GM21447 (cell line): ENCODE measurements around the gene ATP6AP1.

Source experiments
- ATAC-seq: cut with Tn5 transposase; IDR thresholded peaks from one replicate; pipeline ENCODE4 v1.9.1; 2021; ENCODE audit not compliant: unreplicated experiment

ATP6AP1 gene

DNA sequence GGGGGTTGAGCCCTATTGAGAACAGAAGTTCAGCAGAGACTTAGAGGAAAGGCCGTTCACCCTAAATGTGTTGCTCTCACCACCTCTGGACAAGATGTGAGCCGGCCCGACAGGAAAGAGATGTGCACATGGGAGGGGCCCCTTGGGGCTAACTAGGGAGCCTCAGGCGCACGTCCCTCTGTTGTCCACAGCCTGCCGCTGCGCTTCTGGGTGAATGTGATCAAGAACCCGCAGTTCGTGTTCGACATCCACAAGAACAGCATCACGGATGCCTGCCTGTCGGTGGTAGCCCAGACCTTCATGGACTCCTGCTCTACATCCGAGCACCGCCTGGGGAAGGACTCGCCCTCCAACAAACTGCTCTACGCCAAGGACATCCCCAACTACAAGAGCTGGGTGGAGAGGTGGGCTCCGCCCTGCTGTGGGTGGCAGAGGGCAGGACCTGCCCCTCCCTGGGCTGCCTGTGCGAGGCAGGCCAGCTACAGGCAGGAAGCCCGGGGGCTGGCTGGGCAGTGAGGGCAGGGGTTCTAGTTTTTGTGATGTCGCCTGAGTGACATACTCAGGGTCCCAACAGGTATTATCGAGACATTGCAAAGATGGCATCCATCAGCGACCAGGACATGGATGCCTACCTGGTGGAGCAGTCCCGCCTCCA, 42.6 kb downstream of the ATP6AP1 start:
- no peak for ATAC-seq

DNA sequence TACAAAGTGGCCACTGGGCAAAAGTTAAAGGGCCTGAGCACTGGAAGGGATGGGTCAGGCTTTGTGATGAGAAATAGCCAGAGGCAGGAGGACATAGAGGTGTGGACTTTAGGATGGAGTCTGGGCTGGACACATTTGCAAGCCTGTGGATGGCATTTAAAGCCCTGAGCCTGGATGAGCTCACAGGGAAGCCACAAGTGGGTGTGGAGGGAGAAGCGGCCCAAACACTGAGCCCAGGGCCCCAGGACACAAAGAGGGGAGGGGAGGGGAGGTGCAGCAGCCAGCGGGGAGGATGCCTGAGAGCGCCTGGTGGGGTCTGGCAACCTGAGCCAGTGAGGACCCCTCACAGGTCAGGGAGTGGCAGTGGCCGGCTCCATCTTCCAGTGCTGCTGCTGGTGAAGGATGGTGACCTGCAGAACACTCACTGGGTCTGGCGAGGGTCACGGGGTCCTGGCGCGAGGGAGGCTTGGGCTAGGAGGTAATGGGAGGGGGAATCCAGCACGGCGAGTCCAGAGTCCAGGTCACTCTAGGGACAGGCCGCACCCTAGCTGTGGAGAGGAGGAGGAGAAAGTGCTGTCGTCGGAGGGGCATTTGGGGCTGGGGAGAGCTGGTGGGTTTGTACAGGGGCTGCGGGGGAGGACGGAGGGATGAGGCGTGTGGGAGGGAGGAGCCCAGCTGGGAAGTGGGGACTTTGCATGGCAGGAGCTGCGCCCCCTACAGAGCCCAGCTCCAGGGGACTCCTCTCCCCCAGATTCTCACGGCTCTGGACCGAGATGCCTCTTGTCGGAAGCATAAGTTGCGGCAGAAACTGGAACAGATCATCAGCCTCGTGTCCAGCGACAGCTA, 43.6 kb downstream of the ATP6AP1 start:
- no peak for ATAC-seq

DNA sequence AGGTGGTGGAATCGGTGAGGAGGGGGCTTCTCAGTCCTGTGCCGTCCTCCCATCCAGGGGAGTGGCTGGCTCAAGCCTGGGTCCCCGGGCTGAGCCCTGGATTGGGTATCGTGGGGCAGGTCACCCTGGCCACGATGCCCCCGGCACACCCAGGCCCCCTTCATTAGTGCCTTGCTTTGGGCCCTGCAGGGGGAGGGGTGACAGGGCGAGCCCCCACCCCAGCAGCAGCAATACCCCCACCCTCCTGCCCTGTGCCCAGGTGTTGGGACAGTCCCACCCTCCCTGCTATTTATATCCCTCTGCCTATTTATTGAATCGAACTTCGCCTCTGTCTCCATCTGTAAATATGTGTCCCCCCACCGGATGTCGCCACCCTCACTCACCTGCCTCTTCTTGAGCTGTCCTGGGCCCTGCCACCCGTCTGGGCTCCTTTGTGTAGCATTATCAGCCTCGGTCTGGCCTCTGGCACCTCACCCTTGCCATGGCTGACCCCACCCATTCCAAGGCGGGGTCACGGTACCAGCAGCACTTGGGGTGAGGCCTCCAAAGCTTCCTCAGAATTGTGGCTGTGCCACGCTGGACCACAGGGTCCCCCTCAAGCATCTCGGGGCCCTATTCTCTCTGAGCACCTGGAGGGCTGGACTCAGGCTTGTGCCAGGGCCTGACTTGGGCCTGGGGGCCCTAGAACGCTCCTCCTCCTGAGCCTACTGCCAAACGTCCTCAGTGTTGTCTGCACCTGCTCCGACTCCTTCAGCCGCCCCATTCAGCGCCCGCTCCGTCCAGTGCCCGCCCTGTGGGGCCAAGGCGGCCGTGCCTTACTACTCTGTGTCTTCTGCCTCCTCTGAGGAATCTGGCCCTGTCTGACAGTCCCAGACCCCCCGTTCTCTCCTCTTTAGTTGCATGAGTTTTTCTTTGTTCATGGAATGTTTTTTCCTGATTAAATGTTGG, 44.5 kb downstream of the ATP6AP1 start:
- no peak for ATAC-seq

DNA sequence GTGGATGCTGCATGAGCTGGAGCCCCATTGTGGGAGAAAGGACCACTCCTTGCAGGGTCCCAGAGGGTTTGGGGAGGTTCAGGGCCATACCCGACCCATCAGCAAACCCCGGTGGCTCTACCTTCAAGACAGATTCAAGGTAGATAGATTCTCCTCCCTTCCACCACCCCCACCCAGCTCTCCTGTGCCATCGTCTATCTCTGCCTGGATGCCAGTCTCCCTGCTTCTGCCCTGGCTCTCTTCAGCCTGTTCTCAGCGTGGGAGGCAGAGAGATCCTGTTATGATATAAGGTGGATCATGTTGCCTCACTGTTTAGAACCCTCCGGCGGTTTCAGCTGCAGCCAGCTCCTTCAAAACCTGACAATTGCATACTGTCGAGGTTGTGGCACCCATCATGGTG, 45.2 kb downstream of the ATP6AP1 start:
- ATAC-seq = no peak

DNA sequence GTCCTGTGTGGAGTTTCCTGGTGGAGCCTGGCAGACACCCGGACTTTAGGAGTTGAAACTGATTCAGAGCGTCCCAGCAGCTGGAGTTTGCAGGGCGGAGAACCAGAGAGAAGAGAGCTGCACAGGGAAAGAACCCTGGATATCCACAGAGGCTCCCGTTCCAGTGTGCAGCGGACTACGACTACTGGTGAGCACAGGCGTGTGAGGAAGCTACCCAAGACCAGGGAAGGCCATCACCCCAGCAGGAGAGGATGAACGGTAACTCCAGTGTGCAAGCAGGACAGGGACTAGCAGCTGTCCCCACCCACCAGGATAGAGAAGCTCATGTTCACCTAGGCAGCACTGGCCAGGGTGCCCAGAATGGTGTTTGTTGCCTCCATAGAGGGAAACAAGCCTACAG, 48.3 kb downstream of the ATP6AP1 start:
- no peak for ATAC-seq

DNA sequence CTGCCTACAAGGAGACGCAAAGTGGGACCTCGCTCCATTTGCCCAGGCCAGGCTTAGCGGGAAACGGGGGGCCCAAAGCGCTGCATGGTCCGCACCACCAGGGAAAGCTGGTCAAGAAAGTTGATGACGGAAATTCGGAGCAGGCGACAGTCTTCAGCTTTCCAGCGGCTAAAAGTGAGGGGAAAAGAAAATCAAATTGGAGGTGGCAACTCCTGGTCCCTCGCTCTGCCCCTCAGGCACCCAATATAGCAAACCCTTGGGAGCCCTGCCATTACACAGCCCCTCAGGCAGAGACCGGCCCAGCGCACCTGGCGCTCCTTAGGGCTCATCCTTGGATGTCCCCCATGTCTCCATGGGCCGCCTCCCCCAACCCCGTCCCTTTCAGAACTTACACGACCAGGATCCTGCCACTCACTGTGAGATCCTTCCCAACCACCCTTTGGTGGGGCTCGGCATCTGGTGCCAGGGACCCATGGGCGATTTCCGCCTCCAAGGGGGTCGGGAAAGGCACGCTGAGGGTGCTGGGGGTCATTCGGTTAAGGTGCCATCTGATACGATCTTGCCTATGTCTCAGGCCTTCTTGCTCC, 49.5 kb downstream of the ATP6AP1 start:
- no peak for ATAC-seq

DNA sequence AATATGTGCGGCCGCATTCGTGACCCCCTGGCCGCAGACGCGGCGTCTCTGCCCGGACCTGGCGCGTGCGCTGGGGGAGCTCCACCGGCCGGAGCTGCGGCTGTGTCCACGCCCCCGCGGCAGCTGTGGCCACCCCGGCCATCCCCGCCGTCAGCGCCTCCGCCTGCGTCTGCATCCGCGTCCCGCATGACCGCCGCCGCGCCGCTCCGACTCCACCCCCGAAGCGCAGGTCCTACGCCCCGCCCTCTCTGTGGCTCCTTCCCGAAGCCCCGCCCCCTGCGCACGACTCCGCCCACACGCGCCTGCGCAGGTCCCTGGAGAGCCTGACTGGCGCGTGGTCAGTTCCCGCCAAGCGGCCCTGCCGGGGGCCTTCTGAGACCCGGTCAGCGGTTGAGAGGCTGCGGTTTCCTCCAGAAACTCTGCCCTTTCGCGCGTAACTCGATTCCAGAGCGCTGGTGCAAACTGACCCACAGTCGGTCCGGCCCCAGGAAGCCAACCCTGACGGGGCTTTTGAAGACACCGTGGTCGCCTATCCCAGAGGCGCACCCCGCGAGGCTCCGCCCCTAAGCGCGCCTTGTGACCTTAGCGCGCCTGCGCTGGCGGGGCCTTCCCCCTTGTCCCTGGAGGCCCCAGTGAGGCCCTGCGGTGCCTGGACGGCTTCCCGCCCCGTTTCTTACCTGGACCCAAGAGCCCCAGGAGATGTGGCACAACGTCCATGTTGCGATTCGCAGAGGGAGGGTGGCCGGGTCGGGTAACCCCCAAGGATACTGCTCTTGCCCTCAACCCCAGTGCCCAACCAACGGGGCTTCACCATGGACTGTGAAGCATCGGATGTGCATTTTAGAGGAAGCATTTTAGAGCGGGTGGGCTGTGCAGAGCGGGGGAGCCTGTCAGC, 50.5 kb downstream of the ATP6AP1 start, which contains the start of gene LAGE3:
Gene LAGE3, minus strand, starts transcription at position 554 of the 895 bp plus-strand sequence. Its CDS starts 366 bp downstream, at position 188.
- peak; percentile 75 for ATAC-seq

DNA sequence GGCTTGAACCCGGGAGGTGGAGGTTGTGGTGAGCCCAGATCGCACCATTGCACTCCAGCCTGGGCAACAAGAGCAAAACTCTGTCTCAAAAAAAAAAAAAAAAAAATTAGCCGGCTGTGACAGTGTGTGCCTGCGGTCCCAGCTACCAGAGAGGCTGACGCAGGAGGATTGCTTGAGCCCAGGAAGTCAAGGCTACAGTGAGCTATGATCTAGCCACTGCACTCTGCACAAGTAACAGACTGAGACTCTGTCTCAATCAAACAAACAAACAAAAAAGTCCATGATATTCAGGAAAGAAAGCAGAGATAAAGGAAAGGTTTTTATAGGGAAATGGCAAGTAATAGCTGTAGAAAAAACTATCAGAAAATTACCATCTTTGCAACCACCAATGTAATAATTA, 52.7 kb downstream of the ATP6AP1 start:
- no peak for ATAC-seq

DNA sequence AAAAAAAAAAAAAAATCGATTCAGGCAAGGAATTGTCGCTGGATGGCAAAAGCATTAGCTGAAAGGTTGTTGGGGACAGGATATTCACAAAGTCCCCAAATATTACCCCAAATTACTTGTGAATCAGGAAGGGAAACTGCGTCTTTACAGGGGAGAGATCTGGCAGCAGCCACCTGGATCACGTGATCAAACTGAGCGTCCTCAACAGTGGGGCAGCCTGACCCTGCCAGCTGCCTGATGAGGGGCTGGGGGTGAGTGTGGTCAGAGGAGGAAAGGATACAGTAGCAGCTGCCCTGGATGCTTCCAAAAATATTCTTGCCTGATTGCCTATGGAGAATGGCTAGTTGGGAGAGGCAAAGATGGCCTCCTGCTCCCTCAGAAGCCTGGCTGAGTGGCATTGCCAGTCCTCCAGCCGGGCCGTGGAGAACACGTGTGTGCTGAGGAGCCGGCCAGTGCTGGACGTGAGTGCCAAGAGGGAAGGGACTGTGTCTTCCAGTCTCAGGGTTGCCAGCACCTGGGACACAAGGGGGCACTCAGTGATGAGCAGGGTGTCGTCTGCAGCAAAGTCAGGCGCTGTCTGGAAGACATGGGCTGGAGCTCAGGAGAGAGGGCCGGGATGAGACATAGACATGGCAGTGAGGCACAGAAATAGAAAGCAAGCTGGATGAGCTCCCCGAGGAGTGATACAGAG, 53.6 kb downstream of the ATP6AP1 start:
- ATAC-seq = no peak

DNA sequence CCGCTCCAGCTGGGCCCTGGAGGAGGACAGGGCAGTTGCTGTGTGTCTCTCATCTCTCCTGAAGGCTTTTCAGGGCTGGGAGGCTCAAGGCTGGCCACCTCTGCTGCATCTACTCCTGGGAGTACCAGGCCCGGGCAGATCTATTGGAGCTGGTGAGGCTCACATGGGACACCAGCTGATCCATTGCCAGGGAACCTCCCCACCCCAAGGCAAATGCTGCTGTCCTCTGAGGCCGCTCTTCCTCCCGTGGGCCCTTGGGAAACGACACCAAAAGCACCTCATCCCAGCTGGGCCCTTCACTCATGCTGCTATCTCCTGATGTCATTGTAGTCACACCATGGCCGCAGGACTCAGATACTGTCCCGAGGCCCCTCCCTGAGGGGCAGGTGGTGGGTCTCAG, 54.3 kb downstream of the ATP6AP1 start:
- no peak for ATAC-seq

DNA sequence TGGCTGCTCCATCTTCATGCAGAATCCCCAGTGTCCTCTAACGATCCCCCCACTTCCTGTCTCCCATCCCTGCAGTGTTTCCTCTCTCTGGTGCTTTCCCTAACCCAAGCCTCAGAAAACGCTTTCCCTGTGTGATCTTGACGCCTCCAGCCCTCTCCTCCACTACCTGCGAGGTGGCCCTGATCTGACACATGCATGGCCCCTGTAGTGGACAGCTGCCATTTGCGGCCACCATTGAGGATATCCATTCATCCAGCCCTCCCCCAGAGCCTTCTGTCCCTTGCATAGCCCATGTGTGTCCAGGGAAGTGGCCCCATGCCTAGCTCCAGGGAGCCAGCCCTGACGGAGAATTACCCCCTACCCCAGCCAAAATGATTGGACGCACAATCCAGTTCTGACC, 54.8 kb downstream of the ATP6AP1 start:
- no peak for ATAC-seq

DNA sequence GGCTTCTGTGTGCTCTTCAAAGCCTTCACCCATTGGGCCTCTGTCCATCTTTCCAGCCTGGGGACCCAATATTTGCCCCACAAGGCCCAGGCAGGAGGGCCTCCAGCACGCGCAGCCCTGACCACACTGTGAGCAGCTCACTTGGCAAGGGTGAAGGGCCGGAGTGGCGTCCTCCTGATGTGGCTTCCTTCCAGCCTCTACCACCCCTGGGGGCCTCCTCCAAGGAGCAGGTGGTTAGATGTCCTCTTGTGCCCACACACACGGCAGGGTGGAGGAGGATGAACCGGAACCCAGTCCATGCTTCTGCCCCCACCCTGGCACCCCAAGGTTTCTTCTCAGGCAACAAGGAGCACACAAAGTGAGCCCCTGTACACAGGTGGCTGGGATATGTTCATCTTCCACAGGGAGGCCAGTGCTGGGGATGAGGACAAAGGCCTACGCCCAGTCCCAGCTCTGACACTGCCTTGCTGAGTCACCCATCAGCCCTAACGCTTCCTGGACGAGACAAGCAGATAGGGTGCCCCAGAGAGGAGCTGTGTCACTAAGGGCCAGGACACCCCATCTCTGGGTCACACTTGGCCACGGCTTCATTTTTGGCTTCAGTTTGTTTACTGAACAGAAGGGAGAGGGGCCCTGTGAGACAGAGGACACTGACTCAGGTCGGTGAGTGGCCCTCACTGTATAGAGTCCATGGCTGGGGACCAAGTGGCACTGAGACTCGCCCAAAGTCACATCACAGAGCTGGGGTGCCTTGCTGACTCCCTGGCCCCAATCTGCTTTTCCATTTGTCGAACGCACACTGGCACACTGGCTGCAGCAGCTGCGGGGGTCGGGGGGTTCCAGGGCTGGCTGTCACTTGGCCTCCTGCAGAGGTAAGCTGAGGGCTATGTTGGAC, 56.0 kb downstream of the ATP6AP1 start:
- ATAC-seq = no peak

DNA sequence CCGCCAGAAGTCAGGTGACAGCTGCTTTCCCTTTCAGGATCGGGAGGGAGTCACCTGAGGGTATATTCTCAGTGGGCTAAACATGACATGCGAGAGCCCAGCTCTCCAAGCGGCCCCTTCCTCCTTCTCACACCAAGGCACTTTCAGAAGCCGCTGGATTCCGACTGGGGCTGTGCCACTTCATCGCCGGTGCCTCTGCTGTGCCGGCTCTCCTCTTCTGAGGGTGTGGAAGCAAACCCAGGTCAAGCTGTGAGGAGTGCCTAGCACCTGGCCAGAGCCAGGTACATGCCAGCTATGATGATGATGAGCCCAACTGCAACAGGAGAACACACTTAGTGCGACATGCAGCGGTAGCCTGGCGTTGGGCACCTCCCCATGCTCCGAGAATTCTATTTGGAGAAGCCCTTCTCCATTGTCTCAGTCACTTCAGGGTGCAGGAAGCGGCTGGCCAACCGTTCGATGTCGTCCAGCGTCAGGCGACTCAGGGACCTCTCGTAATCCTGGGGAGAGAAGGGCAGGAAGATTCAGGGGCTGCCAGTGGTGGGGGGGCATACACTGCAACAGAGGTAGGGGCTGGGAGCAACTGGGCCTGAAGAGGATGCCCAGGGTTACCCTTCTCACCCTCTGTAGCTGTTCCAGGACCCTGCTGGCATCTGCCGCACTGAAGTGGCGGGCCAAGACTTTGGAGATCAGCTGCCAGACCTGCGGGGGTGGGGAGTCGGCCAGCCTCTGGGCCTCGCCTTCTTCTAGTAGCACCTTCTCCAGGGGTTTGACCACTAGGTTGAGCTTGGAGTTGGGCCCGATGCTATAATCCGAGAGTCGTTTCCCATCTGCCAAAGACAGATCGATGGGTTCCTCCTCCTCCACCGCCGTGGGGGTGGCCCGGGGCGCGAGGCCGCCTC, 56.9 kb downstream of the ATP6AP1 start:
- ATAC-seq = no peak

DNA sequence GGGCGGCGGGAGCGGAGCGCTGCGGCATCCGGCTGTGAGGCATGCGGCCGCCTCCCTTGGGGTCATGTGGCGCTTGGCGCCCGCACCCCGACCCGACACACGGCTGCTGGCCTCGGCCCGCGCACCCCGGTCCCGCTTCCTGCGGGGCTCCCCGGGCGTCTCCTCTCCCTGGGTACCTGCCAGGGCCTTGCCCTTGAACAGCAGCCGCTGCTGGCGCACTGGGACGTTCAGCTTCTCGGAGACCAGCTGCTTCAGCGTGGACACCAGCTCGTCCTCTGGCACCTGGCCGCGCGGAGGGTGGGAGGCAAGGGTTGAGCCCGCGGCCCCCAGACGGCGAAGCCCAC, 57.5 kb downstream of the ATP6AP1 start:
- ATAC-seq = no peak
